Fibroblast of lung (primary cell): Measurements from ENCODE around the gene ITGA3.

Experiments used
- CTCF ChIP-seq, 2 donors: IDR thresholded peaks in 1 of 2; conservative IDR thresholded peaks in 1 of 2; 1 replicate in 1 of 2; 2 replicates in 1 of 2; pipeline ENCODE4 v1.5.1; 2011 to 2012; ENCODE audit warnings: low read length in 2 of 2, control low read depth in 1 of 2, inconsistent platforms in 1 of 2, low read depth in 1 of 2, mild to moderate bottlenecking in 1 of 2
- EZH2 ChIP-seq: IDR thresholded peaks from 2 replicates; pipeline ENCODE4 v1.5.1; 2012; ENCODE audit warnings: low read length, control low read depth, mild to moderate bottlenecking; ENCODE audit errors: missing control alignments

GRCh38 chr17:50123649-50124349 is 67.9 kb downstream of the ITGA3 start:
- TF ChIP-seq CTCF (conservative IDR thresholded peaks at IDR 0.05 in 1 of 2, IDR thresholded peaks at IDR 0.05 in 1 of 2; ENCODE audit: low read depth in 1 of 2, low read length in 2 of 2) (no peak), EZH2 (no peak)
